KBM-7 (cell line): ENCODE results near the gene EHD3.
"Not testable (repeated sequence)": the region's sequence is repeated elsewhere in the genome, so short reads cannot be mapped to it uniquely, and the experiment has no call there.

Experiments used
- DNase-seq: peaks from one replicate; pipeline ENCODE4 v3.0.0-alpha.2; 2015
- in situ Hi-C: fragments of 300-500 bp; cut with MboI; formaldehyde crosslinking; loops from 2 replicates; pipeline ENCODE4 v1.14.3; 2020; ENCODE audit warnings: low sequenced_read_pairs, low pct_unique_long_range_greater_than_20kb, mixed read lengths

The EHD3 gene

GRCh38 chr2:31274401-31275075 lies 40.6 kb downstream of the EHD3 start:
- in situ Hi-C loops = no loop called here
- DNase-seq = no peak

DNA sequence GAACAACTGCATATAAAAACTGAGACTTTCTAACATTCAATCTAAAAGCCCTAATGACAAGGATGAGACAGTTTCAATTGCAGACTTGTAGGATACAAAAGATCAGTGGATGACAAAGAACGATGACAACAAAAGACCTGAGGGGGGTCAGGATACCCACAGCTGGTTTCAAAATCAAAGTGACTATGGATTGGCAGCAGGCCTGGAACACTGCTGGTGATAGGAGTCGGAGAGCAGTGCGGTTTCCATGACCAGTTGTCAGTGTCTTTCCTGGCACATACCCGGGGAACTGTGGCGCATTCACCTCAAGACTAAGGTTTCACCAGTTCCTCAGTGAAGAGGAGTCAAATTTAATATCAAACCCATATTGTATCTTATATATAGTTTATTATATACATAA lies 42.0 kb downstream of the EHD3 start:
- no peak for DNase-seq
- in situ Hi-C loops = no loop called here

- in situ Hi-C loops = no loop called here
- no peak for DNase-seq
These were observed 43.7 kb downstream of the EHD3 start for GRCh38 chr2:31277621-31278020.

DNA sequence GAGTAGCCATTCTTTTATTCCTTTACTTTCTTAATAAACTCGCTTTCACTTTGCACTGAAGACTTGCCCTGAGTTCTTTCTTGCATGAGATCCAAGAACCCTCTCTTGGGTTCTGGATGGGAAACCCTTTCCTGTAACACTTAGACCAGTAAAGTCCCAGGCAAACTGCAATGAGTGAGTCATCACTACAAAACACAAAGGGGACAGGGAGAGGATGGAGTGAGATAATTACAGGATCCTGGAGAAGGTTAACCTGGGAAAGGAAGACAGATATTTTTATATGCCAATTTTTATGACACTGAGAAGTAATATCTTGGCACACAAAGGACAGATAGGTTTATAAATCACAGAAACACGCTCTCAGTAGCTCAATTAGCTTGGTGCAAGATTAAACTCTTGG lies 48.7 kb downstream of the EHD3 start:
- in situ Hi-C loops = no loop called here
- DNase-seq = no peak

- in situ Hi-C loops, DNase-seq: not testable (repeated sequence)
These were observed 49.4 kb downstream of the EHD3 start for GRCh38 chr2:31283193-31283919.

- no peak for DNase-seq
- in situ Hi-C loops = no loop called here
These were observed 50.2 kb downstream of the EHD3 start for GRCh38 chr2:31284107-31284506.

DNA sequence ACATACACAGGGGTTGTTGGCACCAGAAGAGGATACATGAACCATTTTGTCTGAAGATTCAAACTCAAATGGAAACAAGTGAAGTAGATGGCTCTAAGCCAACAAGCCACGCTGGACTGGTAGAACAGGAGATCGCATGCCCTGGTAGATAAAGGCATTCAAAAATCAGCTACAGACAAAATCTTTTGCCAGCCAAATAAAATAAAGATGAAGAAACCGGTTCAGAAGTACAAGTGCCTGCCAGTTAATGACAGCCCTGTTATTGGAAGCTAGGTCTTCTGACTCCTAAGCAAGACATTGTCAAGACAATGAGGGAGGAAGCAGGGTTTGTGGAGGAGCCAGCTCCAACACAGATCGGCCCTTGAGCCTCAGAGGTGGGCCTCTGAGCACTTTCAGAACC lies 52.3 kb downstream of the EHD3 start:
- in situ Hi-C loops = no loop called here
- no peak for DNase-seq

GRCh38 chr2:31286961-31287550 lies 53.1 kb downstream of the EHD3 start:
- DNase-seq = no peak

DNA sequence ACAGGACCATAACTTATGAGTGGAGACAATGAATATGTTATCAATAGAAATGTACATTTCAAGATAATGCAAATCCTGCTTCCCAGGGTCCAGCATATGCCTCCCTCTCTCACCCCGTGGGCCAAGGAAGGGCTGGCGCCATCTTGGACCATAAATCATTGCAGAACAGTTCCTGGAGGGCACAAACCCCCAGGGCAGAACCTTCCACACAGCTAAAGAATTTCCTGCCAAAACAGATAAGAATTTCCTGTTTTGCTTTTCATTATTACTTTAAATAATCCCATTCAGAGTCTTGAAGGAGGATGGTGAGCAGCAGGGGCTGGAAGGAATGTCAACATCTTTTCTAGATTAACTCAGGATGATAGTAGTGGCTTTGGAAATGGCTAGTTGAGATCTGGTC lies 53.7 kb downstream of the EHD3 start:
- DNase-seq = no peak
- in situ Hi-C loops = no loop called here

More at GRCh38 chr2:31286961-31287550, 53.1 kb downstream of the EHD3 start:
- in situ Hi-C loops = no loop called here

GRCh38 chr2:31294196-31294595 lies 60.2 kb downstream of the EHD3 start:
- DNase-seq = no peak
- in situ Hi-C loops = no loop called here

DNA sequence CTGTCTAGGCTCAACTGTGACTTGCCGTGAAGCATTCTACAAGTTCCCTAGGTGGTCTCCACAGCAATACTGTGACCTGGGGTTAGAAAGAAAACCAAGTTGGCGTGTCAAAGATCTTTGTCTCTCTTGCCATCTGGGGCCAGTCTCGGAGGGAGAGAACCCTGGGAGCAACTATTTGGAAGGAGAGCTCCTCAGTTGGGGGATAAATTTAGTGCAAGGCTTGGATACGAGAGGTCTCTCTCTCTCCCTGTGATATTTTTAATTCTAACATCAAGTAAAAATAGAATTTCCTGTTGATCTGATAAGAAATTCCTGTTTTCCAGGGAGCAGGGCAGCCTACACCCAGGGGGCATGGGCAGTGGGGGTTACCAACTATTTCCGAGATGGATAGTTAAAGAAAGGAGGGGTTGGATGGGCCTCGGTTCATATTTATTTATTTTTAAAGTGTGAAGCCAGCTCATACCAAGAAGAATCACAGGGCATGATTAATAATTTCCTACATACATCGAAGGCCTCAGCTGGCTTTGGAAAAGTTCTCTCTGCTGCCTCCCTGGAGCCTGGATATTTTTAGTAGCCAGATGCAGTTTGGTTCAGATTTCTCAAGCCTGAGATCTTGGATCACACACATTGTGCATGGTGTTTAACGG lies 62.8 kb downstream of the EHD3 start:
- DNase-seq = no peak
- in situ Hi-C loops = no loop called here

DNA sequence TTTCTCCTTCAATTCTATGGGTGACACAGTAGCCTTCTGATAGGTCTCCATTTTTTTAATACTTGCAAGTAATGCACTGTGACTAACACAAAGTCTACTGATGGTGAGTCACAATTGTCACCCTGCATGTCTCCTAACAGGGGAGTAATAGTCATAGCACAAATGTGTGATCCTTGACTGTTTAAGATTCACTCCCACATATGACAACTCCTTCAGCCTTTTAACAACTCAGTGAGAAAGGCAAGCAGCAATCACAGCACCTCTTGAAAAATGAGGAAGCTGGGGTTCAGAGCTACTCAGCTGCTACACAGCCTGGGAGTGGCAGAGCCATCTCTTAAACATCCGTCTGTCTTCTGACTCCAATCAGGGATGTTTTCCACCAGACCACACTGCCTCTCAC lies 63.8 kb downstream of the EHD3 start:
- in situ Hi-C loops = no loop called here
- DNase-seq = peak; percentile 48

- in situ Hi-C loops = no loop called here
- DNase-seq = no peak
These were observed 65.6 kb downstream of the EHD3 start for GRCh38 chr2:31299547-31299946.

DNA sequence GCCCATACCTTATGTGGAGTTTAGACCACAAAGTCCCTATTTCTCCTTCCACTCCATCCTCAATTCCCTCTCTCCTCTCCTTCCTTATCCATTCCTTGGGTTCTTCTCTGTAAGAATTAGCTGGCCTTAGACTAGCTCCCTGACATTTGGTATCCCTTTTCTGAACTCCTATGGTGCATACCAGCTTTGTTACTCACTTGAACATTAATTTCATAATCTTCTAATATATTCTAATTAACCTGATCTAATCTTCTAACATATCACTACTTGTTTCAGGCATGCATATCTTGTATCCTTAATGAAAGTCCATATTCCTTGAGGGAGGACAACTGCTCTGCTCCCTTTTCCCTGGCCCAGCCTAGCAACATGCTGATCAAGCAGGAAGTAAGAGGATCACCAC lies 66.4 kb downstream of the EHD3 start:
- DNase-seq = no peak
- in situ Hi-C loops = no loop called here

- DNase-seq = no peak
- in situ Hi-C loops = no loop called here
These were observed 69.1 kb downstream of the EHD3 start for GRCh38 chr2:31302940-31303563.

GRCh38 chr2:31304816-31305215 lies 70.9 kb downstream of the EHD3 start:
- DNase-seq = no peak
- in situ Hi-C loops = no loop called here

- DNase-seq = no peak
- in situ Hi-C loops = no loop called here
These were observed 78.9 kb downstream of the EHD3 start for GRCh38 chr2:31312898-31313297.

DNA sequence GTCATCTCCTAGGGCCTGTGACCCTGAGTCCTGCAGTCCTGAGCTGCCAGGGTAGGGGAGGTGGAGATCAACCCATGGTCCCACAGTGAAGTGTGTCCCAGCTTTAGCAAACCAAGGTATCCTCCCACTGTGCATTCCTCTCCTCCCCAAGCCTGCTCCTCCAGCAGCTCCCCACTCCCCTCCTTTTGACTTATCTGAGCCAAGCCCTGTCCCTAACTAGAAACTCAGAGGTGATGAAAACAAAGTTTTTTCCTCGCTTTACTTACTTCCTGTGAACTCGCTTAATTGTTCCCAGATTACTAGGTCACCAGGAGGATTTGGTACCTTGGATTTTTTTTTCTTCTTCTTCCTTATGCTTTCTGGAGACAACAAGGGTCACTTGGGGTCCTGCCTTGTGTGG lies 80.8 kb downstream of the EHD3 start:
- DNase-seq = no peak
- in situ Hi-C loops = no loop called here

- in situ Hi-C loops = no loop called here
- DNase-seq = no peak
These were observed 83.4 kb downstream of the EHD3 start for GRCh38 chr2:31317396-31317795.
